ENCODE results near the gene PPP2R5C.

PPP2R5C gene

GRCh38 chr14:101784631-101785030 is 23.1 kb downstream of the PPP2R5C start:
- DNase-seq = no peak
- Histone ChIP-seq H3K27ac (no peak overlapping the region), H3K4me3 (ENCODE audit: low read depth, low read length) (no peak overlapping the region), H3K36me3 (replicated peaks) (no peaks in the 10 kb centered on the region), H3K27me3 (replicated peaks) (peaks cover 15% of the 10 kb centered on the region)
- in situ Hi-C loops (cut with HindIII; ENCODE audit: low pct_ligation_motif_present, low sequenced_read_pairs) = no loop called here
- TF ChIP-seq, protein P1, sequence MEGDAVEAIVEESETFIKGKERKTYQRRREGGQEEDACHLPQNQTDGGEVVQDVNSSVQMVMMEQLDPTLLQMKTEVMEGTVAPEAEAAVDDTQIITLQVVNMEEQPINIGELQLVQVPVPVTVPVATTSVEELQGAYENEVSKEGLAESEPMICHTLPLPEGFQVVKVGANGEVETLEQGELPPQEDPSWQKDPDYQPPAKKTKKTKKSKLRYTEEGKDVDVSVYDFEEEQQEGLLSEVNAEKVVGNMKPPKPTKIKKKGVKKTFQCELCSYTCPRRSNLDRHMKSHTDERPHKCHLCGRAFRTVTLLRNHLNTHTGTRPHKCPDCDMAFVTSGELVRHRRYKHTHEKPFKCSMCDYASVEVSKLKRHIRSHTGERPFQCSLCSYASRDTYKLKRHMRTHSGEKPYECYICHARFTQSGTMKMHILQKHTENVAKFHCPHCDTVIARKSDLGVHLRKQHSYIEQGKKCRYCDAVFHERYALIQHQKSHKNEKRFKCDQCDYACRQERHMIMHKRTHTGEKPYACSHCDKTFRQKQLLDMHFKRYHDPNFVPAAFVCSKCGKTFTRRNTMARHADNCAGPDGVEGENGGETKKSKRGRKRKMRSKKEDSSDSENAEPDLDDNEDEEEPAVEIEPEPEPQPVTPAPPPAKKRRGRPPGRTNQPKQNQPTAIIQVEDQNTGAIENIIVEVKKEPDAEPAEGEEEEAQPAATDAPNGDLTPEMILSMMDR (IDR thresholded peaks at IDR 0.05; ENCODE audit: low read depth, low read length, missing control alignments) = no peak

DNA sequence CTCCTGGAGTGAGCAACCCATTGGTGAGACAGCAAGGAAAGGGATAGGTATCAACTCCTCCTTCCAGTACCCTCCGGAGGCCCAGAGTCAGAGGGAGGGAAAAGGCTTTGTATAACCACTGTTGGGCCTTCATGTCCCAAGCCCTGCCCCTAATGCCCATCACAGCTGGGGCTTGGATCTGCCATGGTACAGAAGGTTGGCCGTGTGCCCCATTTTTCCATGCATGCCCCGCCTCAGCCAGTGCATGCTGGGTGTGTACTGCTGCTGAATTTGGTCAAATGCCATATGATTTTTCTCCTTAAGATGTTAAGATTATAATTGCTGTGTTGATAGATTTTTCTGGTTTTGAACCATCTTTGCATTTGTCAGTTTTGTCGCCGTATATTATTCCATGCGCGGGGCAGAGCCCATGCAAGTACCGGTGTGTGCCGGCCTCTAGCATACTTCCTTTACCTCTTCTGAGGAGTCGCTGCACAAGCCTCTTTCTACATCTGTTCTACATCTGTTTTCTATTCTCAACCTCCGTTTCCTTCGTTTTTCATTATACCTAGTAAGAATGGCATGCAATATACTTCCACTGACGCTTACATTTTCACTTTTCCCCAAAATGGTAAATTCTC is 26.6 kb downstream of the PPP2R5C start:
- Histone ChIP-seq H3K27ac (no peak overlapping the region), H3K4me3 (ENCODE audit: low read depth, low read length) (no peak overlapping the region), H3K27me3 (replicated peaks) (no peaks in the 10 kb centered on the region), H3K36me3 (replicated peaks) (no peaks in the 10 kb centered on the region)
- TF ChIP-seq, protein P1 (IDR thresholded peaks at IDR 0.05; ENCODE audit: low read depth, low read length, missing control alignments) = no peak
- no peak for DNase-seq
- in situ Hi-C loops (cut with HindIII; ENCODE audit: low pct_ligation_motif_present, low sequenced_read_pairs) = no loop called here

DNA sequence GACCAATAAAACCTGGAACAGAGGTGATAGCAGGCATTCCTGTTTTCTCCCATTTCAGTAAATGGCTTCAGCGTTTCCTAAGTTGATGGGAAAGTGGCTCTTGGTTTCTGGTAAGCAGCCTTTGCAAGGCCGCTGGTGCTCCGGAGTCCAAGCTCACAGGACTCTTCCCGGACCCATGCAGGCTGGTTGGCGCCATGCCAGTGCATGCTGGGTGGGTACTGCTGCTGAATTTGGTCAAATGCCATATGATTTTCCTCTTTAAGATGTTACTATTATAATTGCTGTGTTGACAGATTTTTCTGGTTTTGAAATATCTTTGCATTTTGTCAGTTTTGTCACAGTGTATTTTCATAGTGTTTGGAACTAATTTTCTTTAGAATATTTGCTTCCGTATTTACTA is 27.7 kb downstream of the PPP2R5C start:
- no peak for DNase-seq
- Histone ChIP-seq H3K27me3 (replicated peaks) (no peaks in the 10 kb centered on the region), H3K36me3 (replicated peaks) (no peaks in the 10 kb centered on the region), H3K27ac (no peak overlapping the region), H3K4me3 (ENCODE audit: low read depth, low read length) (no peak overlapping the region)
- TF ChIP-seq, protein P1 (IDR thresholded peaks at IDR 0.05; ENCODE audit: low read depth, low read length, missing control alignments) = no peak
- in situ Hi-C loops (cut with HindIII; ENCODE audit: low pct_ligation_motif_present, low sequenced_read_pairs) = no loop called here

DNA sequence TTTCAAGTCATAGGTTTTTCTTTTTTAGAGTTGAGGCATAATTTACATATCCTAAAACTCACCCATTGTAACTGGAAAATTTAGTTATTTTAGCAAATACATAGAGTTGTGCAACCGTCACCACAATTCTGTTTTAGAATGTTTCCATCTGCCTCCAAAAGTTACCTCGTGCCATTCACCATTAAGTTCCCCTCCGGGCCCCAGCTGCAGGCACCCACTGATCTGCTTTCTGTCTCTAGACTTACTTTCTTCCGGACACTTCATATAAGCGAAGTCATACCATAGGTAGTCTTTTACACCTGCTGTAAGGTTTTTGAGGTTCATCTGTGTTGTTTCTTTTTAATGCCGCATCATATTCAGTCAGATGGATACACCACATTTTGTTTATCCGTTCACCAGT is 28.7 kb downstream of the PPP2R5C start:
- Histone ChIP-seq H3K27ac (no peak overlapping the region), H3K36me3 (replicated peaks) (no peaks in the 10 kb centered on the region), H3K27me3 (replicated peaks) (no peaks in the 10 kb centered on the region), H3K4me3 (ENCODE audit: low read depth, low read length) (no peak overlapping the region)
- in situ Hi-C loops (cut with HindIII; ENCODE audit: low pct_ligation_motif_present, low sequenced_read_pairs) = no loop called here
- TF ChIP-seq, protein P1 (IDR thresholded peaks at IDR 0.05; ENCODE audit: low read depth, low read length, missing control alignments) = no peak
- no peak for DNase-seq

GRCh38 chr14:101791919-101792572 is 30.5 kb downstream of the PPP2R5C start:
- peak; percentile 39 for DNase-seq
- Histone ChIP-seq H3K27me3 (replicated peaks) (no peaks in the 10 kb centered on the region), H3K4me3 (ENCODE audit: low read depth, low read length) (no peak overlapping the region), H3K36me3 (replicated peaks) (no peaks in the 10 kb centered on the region), H3K27ac (no peak overlapping the region)
- TF ChIP-seq, protein P1 (IDR thresholded peaks at IDR 0.05; ENCODE audit: low read depth, low read length, missing control alignments) = no peak
- in situ Hi-C loops (cut with HindIII; ENCODE audit: low pct_ligation_motif_present, low sequenced_read_pairs) = no loop called here
